ENCODE results near the gene PHLDB3. TPM values are rescaled to one million over a fixed set of nuclear protein-coding genes. Genes with fewer than 3 reads are reported as not detected.

Gene PHLDB3
- polyA plus RNA-seq, 1 donor from 2014 or later, result 5.6 TPM

DNA sequence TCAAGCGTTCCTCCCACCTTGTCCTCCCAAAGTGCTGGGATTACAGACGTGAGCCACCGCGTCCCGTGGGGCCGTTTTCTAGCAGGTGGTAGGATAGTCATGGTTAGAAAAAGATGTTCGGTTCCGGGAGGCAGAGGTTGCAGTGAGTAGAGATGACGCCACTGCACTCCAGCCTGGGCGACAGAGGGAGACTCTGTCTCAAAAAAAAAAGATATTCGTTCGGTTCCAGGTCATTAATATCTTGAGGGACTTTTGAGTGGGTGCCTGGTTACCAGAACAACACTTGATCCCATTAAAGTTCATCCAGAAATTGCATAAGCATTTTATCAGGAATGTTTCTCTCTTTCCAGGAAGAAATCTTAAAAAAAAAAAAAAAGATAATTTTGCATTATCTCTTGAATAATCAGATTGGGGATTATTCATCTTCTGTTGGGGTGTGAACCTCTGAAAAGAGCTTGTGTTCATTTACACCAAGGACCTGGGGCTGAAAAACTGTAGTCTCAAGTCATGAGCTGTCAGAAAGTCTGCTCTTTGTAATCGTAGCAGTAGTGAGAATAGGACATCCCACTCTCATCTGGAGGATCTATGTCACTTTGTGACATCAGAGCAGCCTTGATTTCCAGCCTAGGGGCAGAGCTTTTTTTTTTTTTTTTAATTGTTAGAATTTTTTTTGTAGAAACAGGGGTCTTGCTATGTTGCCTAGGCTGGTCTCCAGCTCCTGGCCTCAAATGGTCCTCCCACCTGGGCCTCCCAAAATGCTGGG lies 23.5 kb upstream of the PHLDB3 start:
- no peak for TF ChIP-seq EP300 (conservative IDR thresholded peaks at IDR 0.05; ENCODE audit: poor library complexity, severe bottlenecking)
- no peak for TF ChIP-seq TAF1 (IDR thresholded peaks at IDR 0.05; ENCODE audit: low read depth)
- no peaks in the 10 kb centered on the region for H3F3A ChIP-seq (ENCODE audit: insufficient read depth, low read length, poor library complexity, severe bottlenecking)
- H3K79me2 ChIP-seq (replicated peaks; ENCODE audit: insufficient read depth, low read length), result no peaks in the 10 kb centered on the region
- no peak overlapping the region for H3K9ac ChIP-seq (ENCODE audit: low read length)
- no peaks in the 10 kb centered on the region for H3K9me3 ChIP-seq (ENCODE audit: low read length)
- H4K20me1 ChIP-seq (ENCODE audit: insufficient read depth), result no peaks in the 10 kb centered on the region
- H3K4me3 ChIP-seq (ENCODE audit: low read length), result no peak overlapping the region
- no peaks in the 10 kb centered on the region for H3K27me3 ChIP-seq (ENCODE audit: insufficient read depth, low read depth, low read length)
- H3K36me3 ChIP-seq (ENCODE audit: insufficient read depth, low read length), result no peaks in the 10 kb centered on the region
- no peaks in the 10 kb centered on the region for H3K9me2 ChIP-seq (ENCODE audit: insufficient read depth, low read length)
- H3K27ac ChIP-seq (ENCODE audit: low read length), result no peak overlapping the region
- H2AFZ ChIP-seq (ENCODE audit: low read depth, low read length), result no peak overlapping the region
- H3K4me2 ChIP-seq (ENCODE audit: low read length), result no peak overlapping the region

DNA sequence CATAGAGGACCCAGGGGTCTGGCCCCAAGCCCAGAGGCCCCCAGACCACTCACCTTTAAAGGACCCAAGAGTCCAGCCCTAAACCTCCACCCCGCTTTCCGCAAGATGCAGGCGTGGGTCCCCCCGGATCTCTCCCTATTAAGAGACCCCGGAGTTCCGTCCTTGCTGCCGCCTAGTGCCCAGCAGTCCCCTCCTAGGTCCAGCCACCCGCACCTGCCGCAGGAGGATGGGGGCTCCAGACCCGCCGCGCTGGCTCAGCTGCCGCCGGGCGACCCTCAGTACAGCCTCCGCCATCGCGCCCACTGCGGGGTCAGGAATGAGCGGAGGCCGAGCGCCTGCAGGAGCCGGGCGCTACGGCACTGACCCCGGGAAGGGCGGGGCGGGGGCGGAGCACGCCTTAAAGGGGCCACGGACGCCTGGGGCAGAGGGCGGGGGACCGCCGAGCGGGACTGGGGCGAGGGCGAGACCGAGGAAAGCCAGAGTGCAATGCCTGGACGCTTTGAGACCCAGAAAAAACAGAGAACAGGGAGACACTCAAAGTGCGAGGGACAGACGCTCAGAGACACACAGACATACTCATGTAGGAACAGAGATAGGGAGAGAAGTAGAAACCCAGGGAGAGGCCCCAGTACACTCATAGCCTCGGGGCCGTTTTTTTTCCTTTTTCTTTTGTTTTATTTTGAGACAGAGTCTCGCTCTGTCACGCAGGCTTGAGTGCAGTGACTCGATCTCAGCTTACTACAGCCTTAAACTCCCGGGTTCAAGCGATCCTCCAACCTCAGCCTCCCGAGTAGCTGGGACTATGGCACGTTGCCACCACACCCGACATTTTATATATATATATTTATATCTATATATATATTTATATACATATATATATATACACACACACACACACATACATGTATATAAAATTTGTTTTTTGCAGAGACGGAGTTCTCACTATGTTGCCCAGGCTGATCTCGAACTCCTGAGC lies 22.6 kb upstream of the PHLDB3 start, which contains the start of gene ETHE1:
Gene ETHE1, minus strand, starts transcription at position 318 of the 976 bp plus-strand sequence. Its CDS starts 24 bp downstream, at position 294.
- no peaks in the 10 kb centered on the region for H3K79me2 ChIP-seq (replicated peaks; ENCODE audit: insufficient read depth, low read length)
- no peaks in the 10 kb centered on the region for H3F3A ChIP-seq (ENCODE audit: insufficient read depth, low read length, poor library complexity, severe bottlenecking)
- no peak within 1 kb of the TSS for H3K27ac ChIP-seq (ENCODE audit: low read length)
- H2AFZ ChIP-seq (ENCODE audit: low read depth, low read length), result peak within 1 kb of the TSS; percentile 52
- no peaks in the 10 kb centered on the region for H3K9me3 ChIP-seq (ENCODE audit: low read length)
- no peaks in the 10 kb centered on the region for H3K36me3 ChIP-seq (ENCODE audit: insufficient read depth, low read length)
- H4K20me1 ChIP-seq (ENCODE audit: insufficient read depth), result no peaks in the 10 kb centered on the region
- TF ChIP-seq POLR2AphosphoS5 (IDR thresholded peaks at IDR 0.05) (peak; percentile 43), REST (IDR thresholded peaks at IDR 0.05; ENCODE audit: borderline replicate concordance) (peak; percentile 17), TAF1 (IDR thresholded peaks at IDR 0.05; ENCODE audit: low read depth) (no peak)
- no peaks in the 10 kb centered on the region for H3K27me3 ChIP-seq (ENCODE audit: insufficient read depth, low read depth, low read length)
- peak within 1 kb of the TSS; percentile 85 for H3K4me3 ChIP-seq (ENCODE audit: low read length)
- peak within 1 kb of the TSS; percentile 65 for H3K9ac ChIP-seq (ENCODE audit: low read length)
- H3K9me2 ChIP-seq (ENCODE audit: insufficient read depth, low read length), result no peaks in the 10 kb centered on the region
- H3K4me2 ChIP-seq (ENCODE audit: low read length), result peak within 1 kb of the TSS; percentile 72

DNA sequence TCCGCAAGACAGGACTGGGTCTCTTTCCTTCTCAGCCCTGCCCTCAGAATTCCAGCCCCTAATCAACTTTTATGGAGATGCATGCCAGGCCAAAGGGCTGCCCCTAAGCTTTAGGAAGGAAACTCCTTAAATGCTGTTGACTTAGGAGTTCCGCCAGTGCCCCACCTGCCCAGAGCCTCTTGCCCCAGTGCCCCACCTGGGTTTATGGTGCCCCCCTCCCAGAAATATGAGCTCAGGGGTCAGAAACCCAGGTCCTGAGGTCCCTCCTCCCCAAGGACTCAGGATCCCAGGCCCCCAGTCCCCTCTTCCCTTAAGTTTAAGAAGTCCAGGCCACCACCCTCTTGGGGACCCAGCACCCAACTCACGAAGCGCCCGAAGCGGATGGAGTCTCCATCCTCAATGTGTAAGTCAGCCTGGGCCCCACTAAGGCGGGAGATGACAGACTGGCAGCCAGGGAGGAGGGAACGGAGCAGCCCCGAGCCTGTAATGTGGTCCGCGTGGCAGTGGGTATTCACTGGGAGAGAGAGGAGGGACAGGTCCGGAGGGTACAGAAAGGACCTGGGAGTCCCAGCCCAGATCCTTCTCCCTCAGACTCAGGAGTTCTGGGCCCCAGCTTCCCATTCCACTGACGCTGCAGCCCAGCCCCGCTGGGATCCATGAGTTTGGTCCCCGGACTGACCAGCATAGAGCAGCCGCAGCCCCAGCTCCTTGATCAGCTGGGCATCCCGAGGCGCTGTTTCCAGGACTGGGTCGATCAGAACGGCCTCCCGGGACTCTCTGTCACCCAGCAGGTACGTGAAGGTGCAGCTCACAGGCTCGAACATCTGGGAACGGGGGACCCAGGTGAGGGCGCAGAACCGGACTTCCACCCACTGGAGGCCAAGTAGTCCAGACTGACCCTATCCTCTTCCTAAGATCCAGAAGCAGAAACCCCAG lies 21.6 kb upstream of the PHLDB3 start:
- H3K27ac ChIP-seq (ENCODE audit: low read length), result no peak overlapping the region
- TF ChIP-seq EP300 (conservative IDR thresholded peaks at IDR 0.05; ENCODE audit: poor library complexity, severe bottlenecking) (no peak), SMC3 (conservative IDR thresholded peaks at IDR 0.05; ENCODE audit: poor library complexity) (no peak), TAF1 (IDR thresholded peaks at IDR 0.05; ENCODE audit: low read depth) (no peak), RAD21 (conservative IDR thresholded peaks at IDR 0.05) (no peak), POLR2AphosphoS5 (IDR thresholded peaks at IDR 0.05) (no peak), MXI1 (conservative IDR thresholded peaks at IDR 0.05; ENCODE audit: poor library complexity, severe bottlenecking) (no peak), REST (IDR thresholded peaks at IDR 0.05; ENCODE audit: borderline replicate concordance) (no peak), EZH2 (IDR thresholded peaks at IDR 0.05; ENCODE audit: borderline replicate concordance, insufficient read depth, low read length, poor library complexity, severe bottlenecking) (no peak)

More for the DNA sequence above, 21.6 kb upstream of the PHLDB3 start:
- no peaks in the 10 kb centered on the region for H3K9me2 ChIP-seq (ENCODE audit: insufficient read depth, low read length)
- H4K20me1 ChIP-seq (ENCODE audit: insufficient read depth), result no peaks in the 10 kb centered on the region
- H3K9me3 ChIP-seq (ENCODE audit: low read length), result no peaks in the 10 kb centered on the region
- H2AFZ ChIP-seq (ENCODE audit: low read depth, low read length), result no peak overlapping the region
- H3K79me2 ChIP-seq (replicated peaks; ENCODE audit: insufficient read depth, low read length), result no peaks in the 10 kb centered on the region
- no peaks in the 10 kb centered on the region for H3K36me3 ChIP-seq (ENCODE audit: insufficient read depth, low read length)
- peak overlapping the region; percentile 65 for H3K9ac ChIP-seq (ENCODE audit: low read length)
- H3K27me3 ChIP-seq (ENCODE audit: insufficient read depth, low read depth, low read length), result no peaks in the 10 kb centered on the region
- no peaks in the 10 kb centered on the region for H3F3A ChIP-seq (ENCODE audit: insufficient read depth, low read length, poor library complexity, severe bottlenecking)
- peak overlapping the region; percentile 72 for H3K4me2 ChIP-seq (ENCODE audit: low read length)
- H3K4me3 ChIP-seq (ENCODE audit: low read length), result peak overlapping the region; percentile 85

All from neural cell (in vitro differentiated cells).